GM19438 (cell line): ENCODE results near the gene TIRAP.

Source experiments
- ATAC-seq: cut with Tn5 transposase; IDR thresholded peaks from one replicate; pipeline ENCODE4 v1.9.1; 2021; ENCODE audit warnings: low read depth; ENCODE audit not compliant: unreplicated experiment

TIRAP gene

GRCh38 chr11:126318574-126319373 is 35.9 kb downstream of the TIRAP start:
- peak; percentile 91 for ATAC-seq

- no peak for ATAC-seq
Measured at GRCh38 chr11:126319374-126319740, 36.5 kb downstream of the TIRAP start.

DNA sequence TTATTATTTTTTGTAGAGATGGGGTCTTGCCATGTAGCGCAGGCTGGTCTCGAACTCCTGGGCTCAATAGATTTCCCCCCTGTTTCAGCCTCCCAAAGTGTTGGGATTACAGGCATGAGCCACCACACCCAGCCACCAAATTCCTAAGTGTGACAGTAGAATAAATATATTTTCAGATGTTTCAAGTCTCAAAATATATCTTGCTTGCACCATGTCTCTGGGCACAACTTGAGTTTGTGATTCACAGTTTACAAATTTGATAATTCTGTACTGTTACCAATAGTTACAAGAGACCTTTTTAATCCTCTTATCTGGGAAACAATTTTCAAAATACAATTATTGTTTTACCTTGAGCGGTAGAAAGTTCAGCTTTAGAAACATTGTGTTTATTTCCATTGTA is 40.1 kb downstream of the TIRAP start:
- no peak for ATAC-seq

- ATAC-seq, result no peak
Measured at GRCh38 chr11:126327281-126328000, 44.5 kb downstream of the TIRAP start.

GRCh38 chr11:126328001-126328390 is 45.1 kb downstream of the TIRAP start:
- ATAC-seq, result no peak

DNA sequence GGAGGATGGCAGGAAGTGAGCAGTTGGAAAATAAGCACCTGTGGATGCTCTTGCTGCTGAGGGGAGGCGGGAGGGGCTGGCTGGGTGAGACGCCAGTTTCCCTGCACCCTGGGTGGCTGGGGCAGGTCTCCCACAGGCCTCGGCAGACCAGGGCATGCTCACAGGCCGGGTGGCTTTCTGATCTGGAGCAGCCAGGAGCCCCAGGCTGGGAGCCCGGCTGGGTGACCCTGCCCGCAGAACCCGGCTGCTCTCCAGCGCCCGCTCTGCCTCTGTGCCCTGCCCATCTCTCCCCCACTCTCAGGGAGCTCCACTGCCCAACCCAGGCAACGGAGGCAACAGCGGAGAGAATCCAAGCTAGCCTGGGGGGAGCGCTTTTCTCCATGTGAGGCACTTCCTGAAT is 45.6 kb downstream of the TIRAP start:
- no peak for ATAC-seq

GRCh38 chr11:126328938-126329643 is 46.2 kb downstream of the TIRAP start:
- no peak for ATAC-seq

GRCh38 chr11:126329644-126330211 is 46.8 kb downstream of the TIRAP start:
- no peak for ATAC-seq

GRCh38 chr11:126331286-126331685 is 48.4 kb downstream of the TIRAP start:
- ATAC-seq, result no peak

DNA sequence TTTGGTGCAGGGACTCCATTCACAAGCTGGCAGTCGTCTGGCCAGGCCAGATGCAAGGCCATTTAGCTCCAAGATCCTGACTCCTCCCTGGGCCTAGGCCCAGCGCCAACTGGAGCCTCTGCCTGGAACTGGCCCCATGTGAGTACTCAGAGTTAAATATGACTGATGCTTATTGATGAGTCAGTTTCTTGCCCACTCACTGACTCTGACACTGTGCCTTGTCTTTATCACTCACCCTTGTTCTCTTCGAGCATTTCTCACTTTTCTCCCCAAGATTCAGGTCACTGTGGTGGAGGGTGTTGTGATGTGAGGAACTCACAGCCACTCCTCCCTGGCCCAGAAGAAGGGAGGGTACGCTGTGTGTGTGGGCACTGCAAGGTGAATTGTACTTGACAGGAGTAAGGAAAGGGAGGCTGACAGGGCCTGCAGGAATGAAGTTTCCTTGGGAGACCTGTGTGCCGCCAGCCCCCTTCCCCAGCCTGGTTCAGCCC is 49.4 kb downstream of the TIRAP start:
- ATAC-seq, result no peak

- no peak for ATAC-seq
Measured at GRCh38 chr11:126333142-126333541, 50.2 kb downstream of the TIRAP start.

GRCh38 chr11:126334659-126335462 is 52.0 kb downstream of the TIRAP start:
- ATAC-seq, result no peak

DNA sequence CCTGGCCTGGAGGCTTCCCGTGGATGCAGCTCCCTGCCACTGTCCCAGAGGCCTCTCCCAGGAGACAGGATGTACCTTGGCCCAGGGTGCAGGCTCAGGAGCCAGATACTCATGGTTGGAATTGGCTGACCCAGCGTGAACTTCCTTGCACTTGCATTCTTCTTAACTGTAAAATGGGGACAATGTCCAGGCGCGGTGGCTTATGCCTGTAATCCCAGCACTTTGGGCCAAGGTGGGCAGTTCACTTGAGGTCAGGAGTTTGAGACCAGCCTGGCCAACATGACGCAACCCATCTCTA is 52.5 kb downstream of the TIRAP start:
- ATAC-seq, result no peak

DNA sequence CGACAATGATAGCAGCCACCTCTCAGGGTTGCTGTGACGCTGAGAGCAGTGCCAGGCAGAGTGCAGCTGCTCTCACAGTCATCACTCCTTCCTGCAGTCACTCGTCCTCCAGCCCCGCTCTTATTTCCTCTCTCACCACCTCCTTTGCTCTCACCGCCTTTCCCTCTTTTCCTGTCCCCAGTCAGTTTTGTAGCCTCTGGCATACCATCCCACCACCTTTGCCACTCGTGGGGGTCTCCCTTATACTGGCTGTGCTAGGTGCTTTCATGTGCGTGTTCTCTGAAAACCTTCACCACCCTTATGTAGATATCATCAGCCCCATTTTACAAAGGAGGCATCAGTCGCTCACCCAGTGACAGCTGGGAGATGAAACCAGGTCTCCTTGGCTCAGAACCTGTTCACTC is 53.2 kb downstream of the TIRAP start:
- ATAC-seq, result no peak

DNA sequence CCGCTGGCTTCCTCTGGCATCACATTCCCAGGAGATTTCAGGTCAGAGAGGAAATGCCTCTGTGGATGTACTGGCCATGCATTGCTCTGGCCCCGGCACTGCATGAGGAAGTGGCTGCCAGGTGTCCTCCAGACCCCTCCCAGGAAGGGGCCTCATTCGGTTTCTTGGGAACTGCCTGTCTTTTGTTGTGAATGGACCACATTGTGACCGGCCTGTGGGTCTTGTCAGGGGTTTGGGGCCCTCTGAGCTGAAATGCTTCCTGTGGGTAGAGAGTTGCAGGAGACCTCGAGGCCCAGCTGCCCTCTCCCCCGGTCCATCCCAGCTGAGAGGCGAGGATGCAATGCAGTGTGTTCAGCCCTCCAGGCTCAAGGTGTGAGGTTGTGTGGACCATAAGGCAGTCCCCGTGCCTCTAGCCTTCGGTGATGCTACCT is 53.8 kb downstream of the TIRAP start:
- no peak for ATAC-seq

DNA sequence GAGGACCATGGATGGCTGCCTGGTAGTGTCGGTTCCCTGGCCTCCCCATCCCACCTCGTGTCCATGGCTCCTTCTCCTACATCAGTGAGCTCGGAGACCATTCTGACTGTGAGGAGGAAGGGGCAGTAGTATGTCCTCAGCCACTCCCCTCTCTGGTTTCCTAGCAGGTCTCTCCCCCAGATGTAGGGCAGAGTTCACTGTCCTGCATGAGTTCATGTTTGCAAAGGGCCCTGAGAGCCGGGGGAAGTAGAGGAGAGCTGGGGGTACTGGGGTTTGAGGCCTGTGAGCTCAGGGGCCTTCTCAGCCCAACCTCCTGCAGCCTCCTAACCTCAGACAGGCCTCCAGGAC is 54.2 kb downstream of the TIRAP start:
- ATAC-seq, result no peak

GRCh38 chr11:126337474-126338241 is 54.8 kb downstream of the TIRAP start:
- no peak for ATAC-seq

DNA sequence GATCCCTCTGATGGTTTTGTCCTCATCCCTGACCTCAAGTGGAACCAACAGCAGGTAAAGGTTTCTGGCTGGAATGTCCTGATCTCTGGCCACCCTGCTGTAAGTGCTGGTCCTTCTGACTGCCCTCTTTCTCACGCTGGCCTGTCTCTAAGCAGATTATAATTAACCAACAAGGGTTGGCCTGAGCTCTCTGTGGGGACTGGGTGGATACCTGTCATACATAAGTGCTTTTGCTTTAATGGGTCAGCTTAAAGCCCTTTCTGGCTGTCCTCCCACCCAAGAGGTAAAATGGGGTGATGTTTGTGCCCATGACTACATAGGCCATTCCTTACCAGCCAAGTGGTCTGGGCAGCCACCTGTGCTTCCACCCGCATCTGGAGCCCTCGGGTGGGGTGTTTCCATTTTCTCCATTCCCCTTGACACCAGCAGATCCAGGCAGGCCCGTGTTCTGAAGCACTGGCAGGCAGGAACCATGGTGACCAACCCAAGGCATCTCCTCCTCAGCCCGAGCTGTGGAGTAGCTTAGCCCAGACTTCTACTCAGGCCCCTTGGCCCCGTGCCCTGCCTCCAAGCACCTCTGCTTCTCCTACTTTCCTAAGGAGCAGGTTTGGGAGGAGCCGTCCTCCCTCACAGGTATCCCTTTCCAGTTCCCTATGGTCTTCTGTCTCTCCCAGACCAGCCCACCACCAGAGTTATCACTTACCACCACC is 55.6 kb downstream of the TIRAP start:
- no peak for ATAC-seq
